Measurements from ENCODE around the gene CMIP.
"Not testable (repeated sequence)": the region's sequence is repeated elsewhere in the genome, so short reads cannot be mapped to it uniquely, and the experiment has no call there.

CMIP gene

GRCh38 chr16:81519301-81520150, 74.9 kb downstream of the CMIP start:
- DNase-seq, result no peak

- DNase-seq, result no peak
Observed at GRCh38 chr16:81520151-81520470, 75.5 kb downstream of the CMIP start.

GRCh38 chr16:81520560-81521135, 76.0 kb downstream of the CMIP start:
- DNase-seq, result no peak

GRCh38 chr16:81521141-81521626, 76.6 kb downstream of the CMIP start:
- peak; percentile 66 for DNase-seq

- peak; percentile 56 for DNase-seq
Observed at GRCh38 chr16:81522108-81522701, 77.6 kb downstream of the CMIP start.

- not testable (repeated sequence) for DNase-seq
Observed at GRCh38 chr16:81522851-81523250, 78.2 kb downstream of the CMIP start.

- no peak for DNase-seq
Observed at GRCh38 chr16:81523387-81524115, 78.9 kb downstream of the CMIP start.

GRCh38 chr16:81524382-81524781, 79.8 kb downstream of the CMIP start:
- DNase-seq, result peak; percentile 36

- not testable (repeated sequence) for DNase-seq
Observed at GRCh38 chr16:81524885-81525284, 80.3 kb downstream of the CMIP start.

- DNase-seq, result no peak
Observed at GRCh38 chr16:81526199-81526598, 81.6 kb downstream of the CMIP start.

GRCh38 chr16:81526935-81527334, 82.3 kb downstream of the CMIP start:
- peak; percentile 92 for DNase-seq

- no peak for DNase-seq
Observed at GRCh38 chr16:81527477-81528178, 83.0 kb downstream of the CMIP start.

GRCh38 chr16:81528256-81528655, 83.6 kb downstream of the CMIP start:
- DNase-seq, result peak; percentile 54

GRCh38 chr16:81530296-81530721, 85.7 kb downstream of the CMIP start:
- DNase-seq, result no peak

GRCh38 chr16:81530814-81531213, 86.2 kb downstream of the CMIP start:
- no peak for DNase-seq

- DNase-seq, result no peak
Observed at GRCh38 chr16:81531419-81531821, 86.8 kb downstream of the CMIP start.

- no peak for DNase-seq
Observed at GRCh38 chr16:81532491-81533174, 88.0 kb downstream of the CMIP start.

- no peak for DNase-seq
Observed at GRCh38 chr16:81533175-81533507, 88.5 kb downstream of the CMIP start.

- no peak for DNase-seq
Observed at GRCh38 chr16:81535679-81536360, 91.2 kb downstream of the CMIP start.

- no peak for DNase-seq
Observed at GRCh38 chr16:81536648-81537047, 92.0 kb downstream of the CMIP start.

GRCh38 chr16:81537721-81538561, 93.3 kb downstream of the CMIP start:
- DNase-seq, result peak; percentile 20

Data from hematopoietic multipotent progenitor cell treated with erythropoietin and hydrocortisone succinate and interleukin-3 and kit ligand, for 4 days (in vitro differentiated cells).